Activated CD8-positive, alpha-beta memory T cell treated with anti-CD3 and anti-CD28 coated beads, Interleukin-2, amount 10 ng/mL, durations not matched to agents 7 days and 5 days (primary cell): ENCODE data around the gene RERE. TPM values are rescaled to one million over a fixed set of nuclear protein-coding genes. Genes with fewer than 3 reads are reported as not detected.
"Not testable (repeated sequence)": the region's sequence is repeated elsewhere in the genome, so short reads cannot be mapped to it uniquely, and the experiment has no call there.

ENCODE experiments used
- ATAC-seq: fragments of 150-1000 bp; cut with Tn5 transposase; one replicate; pipeline ENCODE4 v1.10.0; 2021; ENCODE audit warnings: moderate library complexity
- CTCF ChIA-PET: fragments of 350-600 bp; sonication (Branson Sonifier 250); formaldehyde crosslinking; loops from one replicate; lab custom pipeline; 2021; ENCODE audit warnings: antibody characterized with exemption; lab: Charles Lee
- DNase-seq: peaks from one replicate; pipeline ENCODE4 v3.0.0-alpha.2; 2020
- H3K27ac Mint-ChIP-seq: one replicate; pipeline ENCODE4 v1.8.0; 2021; ENCODE audit warnings: mild to moderate bottlenecking, mixed read lengths
- H3K27me3 Mint-ChIP-seq: one replicate; pipeline ENCODE4 v1.8.0; 2021; ENCODE audit warnings: mixed read lengths
- H3K36me3 Mint-ChIP-seq: one replicate; pipeline ENCODE4 v1.8.0; 2021; ENCODE audit warnings: mild to moderate bottlenecking, mixed read lengths
- H3K4me1 Mint-ChIP-seq: one replicate; pipeline ENCODE4 v1.8.0; 2021; ENCODE audit warnings: mixed read lengths
- H3K4me3 Mint-ChIP-seq: one replicate; pipeline ENCODE4 v1.8.0; 2021; ENCODE audit warnings: mild to moderate bottlenecking, moderate library complexity, mixed read lengths
- H3K9me3 Mint-ChIP-seq: one replicate; pipeline ENCODE4 v1.8.0; 2022; ENCODE audit warnings: low read depth, mixed read lengths
- total RNA-seq, 2 experiments: library from RNA; stranded (reverse); gene quantifications; one replicate each; pipeline ENCODE4 v1.2.3, GENCODE V29; 2021

RERE gene
- total RNA-seq, 2 experiments from 2014 or later: 38.3 TPM

- no peaks in the 10 kb centered on the region for H3K27me3 Mint-ChIP-seq
- no peak for DNase-seq
- no peak overlapping the region for H3K27ac Mint-ChIP-seq
- peaks cover 4% of the 10 kb centered on the region for H3K9me3 Mint-ChIP-seq
- ATAC-seq: no peak
- H3K4me3 Mint-ChIP-seq: no peak overlapping the region
- H3K4me1 Mint-ChIP-seq: peaks cover 14% of the 10 kb centered on the region
- CTCF ChIA-PET: interaction anchor here (1.5 to 1.8 kb wide), 2 partner anchors 30 to 118 kb away, joined by 3 to 6 read pairs; no protein-coding TSS in a partner anchor
- peaks cover 16% of the 10 kb centered on the region for H3K36me3 Mint-ChIP-seq
Observed at GRCh38 chr1:8731162-8731561, 86.3 kb downstream of the RERE start.

GRCh38 chr1:8728464-8728863, 89.0 kb downstream of the RERE start:
- Mint-ChIP-seq H3K9me3 (peaks cover 4% of the 10 kb centered on the region), H3K36me3 (peaks cover 14% of the 10 kb centered on the region), H3K4me1 (peaks cover 17% of the 10 kb centered on the region), H3K27ac (peak overlapping the region; percentile 15), H3K27me3 (no peaks in the 10 kb centered on the region), H3K4me3 (no peak overlapping the region)
- peak; percentile 39 for ATAC-seq
- DNase-seq: no peak
- CTCF ChIA-PET: interaction anchor here (0.9 to 3.9 kb wide), 7 partner anchors 23 to 379 kb away, joined by 3 to 62 read pairs (median 3); no protein-coding TSS in a partner anchor

GRCh38 chr1:8727809-8728213, 89.6 kb downstream of the RERE start:
- H3K4me1 Mint-ChIP-seq: peaks cover 20% of the 10 kb centered on the region
- CTCF ChIA-PET: interaction anchor here (0.9 to 3.9 kb wide), 12 partner anchors 11 to 379 kb away, joined by 3 to 62 read pairs (median 8); no protein-coding TSS in a partner anchor
- no peak overlapping the region for H3K27ac Mint-ChIP-seq
- DNase-seq: no peak
- ATAC-seq: no peak
- H3K9me3 Mint-ChIP-seq: peaks cover 4% of the 10 kb centered on the region
- no peak overlapping the region for H3K4me3 Mint-ChIP-seq
- peaks cover 14% of the 10 kb centered on the region for H3K36me3 Mint-ChIP-seq
- no peaks in the 10 kb centered on the region for H3K27me3 Mint-ChIP-seq

- H3K36me3 Mint-ChIP-seq: peaks cover 14% of the 10 kb centered on the region
- H3K9me3 Mint-ChIP-seq, H3K27ac Mint-ChIP-seq, H3K4me3 Mint-ChIP-seq, DNase-seq, ATAC-seq, H3K27me3 Mint-ChIP-seq: not testable (repeated sequence)
- peaks cover 20% of the 10 kb centered on the region for H3K4me1 Mint-ChIP-seq
- CTCF ChIA-PET: interaction anchor here (0.7 to 3.9 kb wide), 24 partner anchors 11 to 378 kb away, joined by 3 to 62 read pairs (median 5); no protein-coding TSS in a partner anchor
Observed at GRCh38 chr1:8727316-8727715, 90.1 kb downstream of the RERE start.

- not testable (repeated sequence) for H3K36me3 Mint-ChIP-seq, H3K4me3 Mint-ChIP-seq, H3K27ac Mint-ChIP-seq, DNase-seq, H3K27me3 Mint-ChIP-seq, H3K9me3 Mint-ChIP-seq, ATAC-seq
- peaks cover 20% of the 10 kb centered on the region for H3K4me1 Mint-ChIP-seq
- CTCF ChIA-PET: interaction anchor here (0.7 to 3.9 kb wide), 41 partner anchors 10 to 382 kb away, joined by 3 to 62 read pairs (median 4); partner anchors contain the start of gene RERE
Observed at GRCh38 chr1:8726801-8727186, 90.6 kb downstream of the RERE start.

- Mint-ChIP-seq H3K36me3 (no peaks in the 10 kb centered on the region), H3K4me3 (no peak overlapping the region), H3K27ac (no peak overlapping the region), H3K27me3 (no peaks in the 10 kb centered on the region), H3K9me3 (no peaks in the 10 kb centered on the region), H3K4me1 (peaks cover 13% of the 10 kb centered on the region)
- CTCF ChIA-PET: interaction anchor here (2.0 to 2.3 kb wide), 2 partner anchors 126 to 161 kb away, joined by 6 to 12 read pairs; no protein-coding TSS in a partner anchor
- no peak for DNase-seq
- no peak for ATAC-seq
Observed at GRCh38 chr1:8723010-8723409, 94.4 kb downstream of the RERE start.

GRCh38 chr1:8722366-8722765, 95.1 kb downstream of the RERE start:
- peaks cover 10% of the 10 kb centered on the region for H3K4me1 Mint-ChIP-seq
- H3K27ac Mint-ChIP-seq: no peak overlapping the region
- CTCF ChIA-PET: interaction anchor here (2.0 to 2.3 kb wide), 2 partner anchors 127 to 161 kb away, joined by 6 to 12 read pairs; no protein-coding TSS in a partner anchor

GRCh38 chr1:8721679-8722324, 95.6 kb downstream of the RERE start:
- Mint-ChIP-seq H3K36me3 (no peaks in the 10 kb centered on the region), H3K4me1 (peaks cover 10% of the 10 kb centered on the region), H3K27ac (no peak overlapping the region), H3K4me3 (no peak overlapping the region), H3K27me3 (no peaks in the 10 kb centered on the region), H3K9me3 (no peaks in the 10 kb centered on the region)
- no peak for DNase-seq
- CTCF ChIA-PET: interaction anchor here (0.8 kb wide), 1 partner anchor 125 kb away, joined by 3 read pairs; no protein-coding TSS in a partner anchor
- no peak for ATAC-seq

More at GRCh38 chr1:8722366-8722765, 95.1 kb downstream of the RERE start:
- no peaks in the 10 kb centered on the region for H3K27me3 Mint-ChIP-seq
- DNase-seq (no peak), ATAC-seq (no peak)
- H3K4me3 Mint-ChIP-seq: no peak overlapping the region
- H3K9me3 Mint-ChIP-seq: no peaks in the 10 kb centered on the region
- no peaks in the 10 kb centered on the region for H3K36me3 Mint-ChIP-seq

GRCh38 chr1:8720347-8720746, 97.1 kb downstream of the RERE start:
- no peaks in the 10 kb centered on the region for H3K9me3 Mint-ChIP-seq
- CTCF ChIA-PET: no interaction called here
- no peaks in the 10 kb centered on the region for H3K27me3 Mint-ChIP-seq
- H3K4me1 Mint-ChIP-seq: peaks cover 7% of the 10 kb centered on the region
- DNase-seq (no peak), ATAC-seq (no peak)
- H3K27ac Mint-ChIP-seq: no peak overlapping the region
- no peaks in the 10 kb centered on the region for H3K36me3 Mint-ChIP-seq
- no peak overlapping the region for H3K4me3 Mint-ChIP-seq

GRCh38 chr1:8718850-8719361, 98.5 kb downstream of the RERE start:
- Mint-ChIP-seq H3K9me3 (no peaks in the 10 kb centered on the region), H3K27me3 (no peaks in the 10 kb centered on the region), H3K4me1 (peaks cover 13% of the 10 kb centered on the region), H3K27ac (no peak overlapping the region), H3K4me3 (no peak overlapping the region), H3K36me3 (no peaks in the 10 kb centered on the region)
- ATAC-seq: no peak
- no peak for DNase-seq
- CTCF ChIA-PET: interaction anchor here (0.9 to 4.3 kb wide), 3 partner anchors 8 to 294 kb away, joined by 3 to 19 read pairs (median 5); no protein-coding TSS in a partner anchor

- CTCF ChIA-PET: interaction anchor here (1.2 to 4.3 kb wide), 5 partner anchors 10 to 288 kb away, joined by 3 to 19 read pairs (median 5); no protein-coding TSS in a partner anchor
- Mint-ChIP-seq H3K36me3 (no peaks in the 10 kb centered on the region), H3K4me1 (peaks cover 17% of the 10 kb centered on the region), H3K4me3 (no peak overlapping the region), H3K9me3 (no peaks in the 10 kb centered on the region), H3K27ac (no peak overlapping the region), H3K27me3 (no peaks in the 10 kb centered on the region)
- DNase-seq (no peak), ATAC-seq (no peak)
Observed at GRCh38 chr1:8717148-8717547, 100.3 kb downstream of the RERE start.

GRCh38 chr1:8716238-8716637, 101.2 kb downstream of the RERE start:
- H3K27me3 Mint-ChIP-seq: no peaks in the 10 kb centered on the region
- CTCF ChIA-PET: interaction anchor here (1.2 to 4.3 kb wide), 5 partner anchors 11 to 288 kb away, joined by 3 to 19 read pairs (median 5); no protein-coding TSS in a partner anchor
- peaks cover 24% of the 10 kb centered on the region for H3K4me1 Mint-ChIP-seq
- no peak overlapping the region for H3K4me3 Mint-ChIP-seq
- no peak overlapping the region for H3K27ac Mint-ChIP-seq
- ATAC-seq: no peak
- H3K9me3 Mint-ChIP-seq: no peaks in the 10 kb centered on the region
- no peak for DNase-seq
- H3K36me3 Mint-ChIP-seq: no peaks in the 10 kb centered on the region

GRCh38 chr1:8714173-8714572, 103.3 kb downstream of the RERE start:
- CTCF ChIA-PET: interaction anchor here (1.2 to 2.3 kb wide), 3 partner anchors 10 to 291 kb away, joined by 4 to 9 read pairs (median 7); no protein-coding TSS in a partner anchor

More at GRCh38 chr1:8714173-8714572, 103.3 kb downstream of the RERE start:
- DNase-seq: no peak
- H3K36me3 Mint-ChIP-seq: no peaks in the 10 kb centered on the region
- H3K4me1 Mint-ChIP-seq: peaks cover 24% of the 10 kb centered on the region
- no peak overlapping the region for H3K4me3 Mint-ChIP-seq
- H3K27me3 Mint-ChIP-seq: no peaks in the 10 kb centered on the region
- H3K27ac Mint-ChIP-seq: no peak overlapping the region
- no peak for ATAC-seq
- H3K9me3 Mint-ChIP-seq: no peaks in the 10 kb centered on the region
